ENCODE measurements around the gene DUS2.

- TF ChIP-seq CTCF (conservative IDR thresholded peaks at IDR 0.05; ENCODE audit: low read length) (no peak), EZH2phosphoT487 (IDR thresholded peaks at IDR 0.05; ENCODE audit: borderline replicate concordance, low read depth, low read length) (no peak)
Observed at GRCh38 chr16:67999985-68000384, 23.1 kb upstream of the DUS2 start.

Measured in OCI-LY7 (cell line).